ENCODE measurements around the gene NRP2.

DNA sequence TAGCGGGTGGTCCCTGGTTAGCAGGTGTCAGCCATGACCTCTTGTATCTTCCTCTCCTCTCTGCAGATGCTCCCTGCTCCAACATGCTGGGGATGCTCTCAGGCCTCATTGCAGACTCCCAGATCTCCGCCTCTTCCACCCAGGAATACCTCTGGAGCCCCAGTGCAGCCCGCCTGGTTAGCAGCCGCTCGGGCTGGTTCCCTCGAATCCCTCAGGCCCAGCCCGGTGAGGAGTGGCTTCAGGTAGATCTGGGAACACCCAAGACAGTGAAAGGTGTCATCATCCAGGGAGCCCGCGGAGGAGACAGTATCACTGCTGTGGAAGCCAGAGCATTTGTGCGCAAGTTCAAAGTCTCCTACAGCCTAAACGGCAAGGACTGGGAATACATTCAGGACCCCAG lies 60.8 kb downstream of the NRP2 start:
- TF ChIP-seq, protein P1, sequence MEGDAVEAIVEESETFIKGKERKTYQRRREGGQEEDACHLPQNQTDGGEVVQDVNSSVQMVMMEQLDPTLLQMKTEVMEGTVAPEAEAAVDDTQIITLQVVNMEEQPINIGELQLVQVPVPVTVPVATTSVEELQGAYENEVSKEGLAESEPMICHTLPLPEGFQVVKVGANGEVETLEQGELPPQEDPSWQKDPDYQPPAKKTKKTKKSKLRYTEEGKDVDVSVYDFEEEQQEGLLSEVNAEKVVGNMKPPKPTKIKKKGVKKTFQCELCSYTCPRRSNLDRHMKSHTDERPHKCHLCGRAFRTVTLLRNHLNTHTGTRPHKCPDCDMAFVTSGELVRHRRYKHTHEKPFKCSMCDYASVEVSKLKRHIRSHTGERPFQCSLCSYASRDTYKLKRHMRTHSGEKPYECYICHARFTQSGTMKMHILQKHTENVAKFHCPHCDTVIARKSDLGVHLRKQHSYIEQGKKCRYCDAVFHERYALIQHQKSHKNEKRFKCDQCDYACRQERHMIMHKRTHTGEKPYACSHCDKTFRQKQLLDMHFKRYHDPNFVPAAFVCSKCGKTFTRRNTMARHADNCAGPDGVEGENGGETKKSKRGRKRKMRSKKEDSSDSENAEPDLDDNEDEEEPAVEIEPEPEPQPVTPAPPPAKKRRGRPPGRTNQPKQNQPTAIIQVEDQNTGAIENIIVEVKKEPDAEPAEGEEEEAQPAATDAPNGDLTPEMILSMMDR (IDR thresholded peaks at IDR 0.05; ENCODE audit: borderline replicate concordance, extremely low read depth, low read length, poor library complexity, severe bottlenecking) = no peak
- TF ChIP-seq EZH2 (IDR thresholded peaks at IDR 0.05; ENCODE audit: borderline replicate concordance, low read depth, low read length, severe bottlenecking) = no peak
